ENCODE data around the gene ARHGAP8.

The ARHGAP8 gene

DNA sequence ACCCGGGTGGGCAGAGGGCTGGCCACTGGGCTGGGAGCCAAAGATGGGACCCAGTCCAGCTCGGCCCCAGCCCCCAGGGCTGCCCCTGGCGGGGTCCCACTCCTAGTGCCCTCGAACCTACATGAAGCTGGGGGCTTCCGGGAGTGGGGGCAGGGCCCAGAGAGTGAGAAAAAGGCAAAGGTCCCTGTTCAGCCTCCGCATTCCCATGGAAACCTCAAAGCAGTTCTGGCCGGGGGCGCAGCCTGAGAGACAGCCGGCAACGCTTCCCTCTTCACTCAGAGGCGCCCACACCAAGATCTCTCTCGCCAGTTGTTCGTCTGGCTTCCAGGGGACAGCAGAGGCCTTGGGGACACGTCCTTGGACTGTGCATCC is 22.4 kb upstream of the ARHGAP8 start:
- no peak overlapping the region for H3K4me3 ChIP-seq (replicated peaks; ENCODE audit: low read depth, low read length)
- TF ChIP-seq, protein P1, sequence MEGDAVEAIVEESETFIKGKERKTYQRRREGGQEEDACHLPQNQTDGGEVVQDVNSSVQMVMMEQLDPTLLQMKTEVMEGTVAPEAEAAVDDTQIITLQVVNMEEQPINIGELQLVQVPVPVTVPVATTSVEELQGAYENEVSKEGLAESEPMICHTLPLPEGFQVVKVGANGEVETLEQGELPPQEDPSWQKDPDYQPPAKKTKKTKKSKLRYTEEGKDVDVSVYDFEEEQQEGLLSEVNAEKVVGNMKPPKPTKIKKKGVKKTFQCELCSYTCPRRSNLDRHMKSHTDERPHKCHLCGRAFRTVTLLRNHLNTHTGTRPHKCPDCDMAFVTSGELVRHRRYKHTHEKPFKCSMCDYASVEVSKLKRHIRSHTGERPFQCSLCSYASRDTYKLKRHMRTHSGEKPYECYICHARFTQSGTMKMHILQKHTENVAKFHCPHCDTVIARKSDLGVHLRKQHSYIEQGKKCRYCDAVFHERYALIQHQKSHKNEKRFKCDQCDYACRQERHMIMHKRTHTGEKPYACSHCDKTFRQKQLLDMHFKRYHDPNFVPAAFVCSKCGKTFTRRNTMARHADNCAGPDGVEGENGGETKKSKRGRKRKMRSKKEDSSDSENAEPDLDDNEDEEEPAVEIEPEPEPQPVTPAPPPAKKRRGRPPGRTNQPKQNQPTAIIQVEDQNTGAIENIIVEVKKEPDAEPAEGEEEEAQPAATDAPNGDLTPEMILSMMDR (IDR thresholded peaks at IDR 0.05; ENCODE audit: low read length, missing control alignments): no peak
- DNase-seq (ENCODE audit: low read depth): no peak

DNA sequence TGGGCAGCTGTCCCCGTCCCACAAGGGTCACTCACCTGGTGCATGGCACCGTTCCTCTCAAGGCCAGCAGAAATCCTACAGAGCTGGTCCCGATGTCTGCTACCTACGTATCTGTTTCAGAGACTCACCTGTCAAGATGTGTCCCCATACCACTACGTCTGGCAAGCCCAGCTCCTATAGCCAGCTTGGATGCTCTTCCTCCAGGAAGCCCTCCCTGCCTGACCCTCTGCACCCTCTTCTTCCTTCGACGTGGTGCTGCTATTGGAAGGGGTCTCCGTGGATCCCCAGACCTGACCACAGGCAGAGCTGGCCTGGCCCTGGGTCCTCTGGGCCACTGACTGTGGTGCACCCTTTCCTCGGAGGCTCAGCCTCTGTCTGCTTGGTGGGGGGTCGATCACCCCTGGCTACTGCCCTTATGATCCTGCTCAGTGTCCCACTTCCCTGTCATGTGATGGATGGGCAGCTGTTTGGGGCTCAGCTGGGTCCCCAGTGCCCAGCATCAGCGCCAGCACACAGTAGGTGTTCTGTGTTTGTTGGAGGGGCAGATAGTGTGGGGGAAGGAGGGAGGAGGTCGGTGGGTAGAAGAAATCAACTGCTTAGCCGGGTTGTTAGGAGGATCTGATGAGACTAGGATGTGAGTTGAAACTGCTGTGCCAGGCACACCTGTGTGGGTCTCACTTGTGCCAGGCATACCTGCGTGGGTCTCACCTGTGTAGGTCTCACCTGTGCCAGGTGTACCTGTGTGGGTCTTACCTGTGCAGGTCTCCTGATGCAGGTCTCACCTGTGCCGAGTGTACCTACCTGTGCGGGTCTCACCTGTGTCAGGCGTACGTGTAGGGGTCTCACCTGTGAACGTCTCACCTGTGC is 21.7 kb upstream of the ARHGAP8 start:
- DNase-seq (ENCODE audit: low read depth): no peak
- no peak overlapping the region for H3K4me3 ChIP-seq (replicated peaks; ENCODE audit: low read depth, low read length)
- TF ChIP-seq, protein P1 (IDR thresholded peaks at IDR 0.05; ENCODE audit: low read length, missing control alignments): no peak

DNA sequence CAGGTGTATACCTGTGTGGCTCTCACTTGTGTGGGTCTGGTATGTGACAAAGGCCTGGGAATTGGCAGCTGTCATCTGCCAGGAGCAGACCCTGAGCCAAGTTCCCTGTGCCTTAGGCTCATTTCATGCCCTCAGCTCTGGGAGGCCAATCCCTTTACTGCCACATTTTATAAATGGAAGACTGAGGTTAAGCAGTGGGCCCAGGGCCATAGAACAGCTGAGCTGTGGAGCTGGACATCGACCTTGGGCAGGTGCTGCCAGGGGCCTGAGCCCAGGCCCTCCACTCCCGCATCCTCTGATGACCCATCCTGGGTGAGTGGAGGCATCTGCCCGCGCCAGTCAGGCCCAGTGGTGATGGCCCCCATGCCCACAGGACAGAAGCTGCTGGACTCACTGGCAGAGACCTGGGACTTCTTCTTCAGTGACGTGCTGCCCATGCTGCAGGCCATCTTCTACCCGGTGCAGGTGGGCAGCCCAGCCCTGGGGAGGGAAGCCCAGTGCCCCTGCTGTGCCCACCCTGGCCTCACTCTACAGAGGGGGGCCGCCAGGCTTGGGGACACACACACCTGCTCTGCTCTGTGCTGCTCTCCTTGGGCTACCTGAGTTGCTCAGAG is 20.9 kb upstream of the ARHGAP8 start:
- DNase-seq (ENCODE audit: low read depth): no peak
- TF ChIP-seq, protein P1 (IDR thresholded peaks at IDR 0.05; ENCODE audit: low read length, missing control alignments): no peak

DNA sequence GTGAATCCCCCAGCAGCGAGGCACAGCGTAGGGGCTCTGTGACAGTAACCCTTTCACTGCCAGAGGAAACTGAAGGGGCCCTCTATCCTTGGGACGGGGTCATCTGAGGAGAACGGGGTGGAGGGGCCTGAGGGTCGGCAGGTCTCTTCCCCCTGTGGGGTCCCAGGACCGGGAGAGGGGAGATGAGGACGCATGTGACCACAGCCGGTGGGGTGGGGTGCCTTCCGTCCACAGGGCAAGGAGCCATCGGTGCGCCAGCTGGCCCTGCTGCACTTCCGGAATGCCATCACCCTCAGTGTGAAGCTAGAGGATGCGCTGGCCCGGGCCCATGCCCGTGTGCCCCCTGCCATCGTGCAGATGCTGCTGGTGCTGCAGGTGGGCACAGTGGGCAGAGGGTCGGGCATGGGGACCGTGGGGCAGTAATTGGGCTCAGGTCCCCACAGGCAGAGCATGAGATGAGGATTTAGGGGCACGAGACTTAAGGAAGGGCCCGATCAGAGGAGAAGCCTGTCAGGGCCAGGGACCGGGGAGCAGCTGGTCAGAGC is 20.3 kb upstream of the ARHGAP8 start:
- H3K4me3 ChIP-seq (replicated peaks; ENCODE audit: low read depth, low read length): no peak overlapping the region

More for the DNA sequence above, 20.9 kb upstream of the ARHGAP8 start:
- no peak overlapping the region for H3K4me3 ChIP-seq (replicated peaks; ENCODE audit: low read depth, low read length)

DNA sequence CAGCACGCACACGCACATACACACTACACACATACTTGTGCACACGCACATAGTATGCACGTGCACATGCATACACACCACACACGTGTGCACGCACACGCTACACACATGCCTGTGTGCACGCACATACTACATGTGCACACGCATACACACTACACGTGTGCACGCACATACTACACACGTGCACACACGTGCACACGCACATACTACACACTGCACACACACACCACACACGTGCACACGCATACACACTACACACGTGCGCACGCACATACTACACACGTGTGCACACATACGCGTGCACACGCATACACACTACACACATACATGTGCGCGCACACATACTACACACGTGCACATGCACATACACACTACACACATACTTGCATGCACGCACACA is 19.7 kb upstream of the ARHGAP8 start:
- DNase-seq (ENCODE audit: low read depth): no peak

More for the DNA sequence above, 20.3 kb upstream of the ARHGAP8 start:
- DNase-seq (ENCODE audit: low read depth): no peak
- TF ChIP-seq, protein P1 (IDR thresholded peaks at IDR 0.05; ENCODE audit: low read length, missing control alignments): no peak

DNA sequence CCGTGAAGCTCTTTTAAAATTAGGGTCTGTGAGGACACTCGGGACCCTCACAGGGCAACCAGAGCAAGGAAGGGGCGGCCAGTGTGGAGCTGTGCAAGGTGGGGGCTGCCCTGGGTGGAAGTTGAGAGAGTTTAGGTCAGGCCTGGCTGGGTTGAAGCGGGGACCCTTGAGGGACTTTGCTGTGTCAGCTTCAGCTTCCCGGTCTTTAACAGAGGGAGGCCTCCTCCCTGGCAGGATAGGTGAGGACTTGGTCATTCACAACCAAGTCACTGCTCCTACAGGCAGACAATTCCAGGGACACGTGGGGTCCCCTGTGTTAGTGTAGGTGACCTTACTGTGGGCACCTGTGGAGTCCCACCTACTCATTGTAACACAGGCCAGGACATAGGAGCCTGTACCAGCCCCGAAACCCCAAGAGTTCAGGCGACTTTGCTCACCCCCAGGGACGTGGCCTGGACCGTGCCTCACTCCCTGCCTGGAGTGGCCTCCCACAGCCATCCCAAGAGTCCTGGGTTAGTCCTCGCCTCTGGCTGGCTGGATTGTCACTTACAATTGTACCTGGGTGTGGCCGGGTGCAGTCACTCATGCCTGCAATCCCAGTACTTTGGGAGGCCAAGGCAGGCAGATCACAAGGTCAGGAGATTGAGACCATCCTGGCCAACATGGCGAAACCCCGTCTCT is 18.8 kb upstream of the ARHGAP8 start:
- TF ChIP-seq, protein P1 (IDR thresholded peaks at IDR 0.05; ENCODE audit: low read length, missing control alignments): no peak
- DNase-seq (ENCODE audit: low read depth): no peak
- no peak overlapping the region for H3K4me3 ChIP-seq (replicated peaks; ENCODE audit: low read depth, low read length)

More for the DNA sequence above, 19.7 kb upstream of the ARHGAP8 start:
- no peak overlapping the region for H3K4me3 ChIP-seq (replicated peaks; ENCODE audit: low read depth, low read length)
- TF ChIP-seq, protein P1 (IDR thresholded peaks at IDR 0.05; ENCODE audit: low read length, missing control alignments): no peak

Data from fibroblast of pulmonary artery (primary cell).